HG02870 (cell line): ENCODE data around the gene ASB10.

Source experiments
- ATAC-seq: cut with Tn5 transposase; IDR thresholded peaks from one replicate; pipeline ENCODE4 v1.9.1; 2021; ENCODE audit warnings: mild to moderate bottlenecking, moderate library complexity; ENCODE audit not compliant: unreplicated experiment

Gene ASB10

DNA sequence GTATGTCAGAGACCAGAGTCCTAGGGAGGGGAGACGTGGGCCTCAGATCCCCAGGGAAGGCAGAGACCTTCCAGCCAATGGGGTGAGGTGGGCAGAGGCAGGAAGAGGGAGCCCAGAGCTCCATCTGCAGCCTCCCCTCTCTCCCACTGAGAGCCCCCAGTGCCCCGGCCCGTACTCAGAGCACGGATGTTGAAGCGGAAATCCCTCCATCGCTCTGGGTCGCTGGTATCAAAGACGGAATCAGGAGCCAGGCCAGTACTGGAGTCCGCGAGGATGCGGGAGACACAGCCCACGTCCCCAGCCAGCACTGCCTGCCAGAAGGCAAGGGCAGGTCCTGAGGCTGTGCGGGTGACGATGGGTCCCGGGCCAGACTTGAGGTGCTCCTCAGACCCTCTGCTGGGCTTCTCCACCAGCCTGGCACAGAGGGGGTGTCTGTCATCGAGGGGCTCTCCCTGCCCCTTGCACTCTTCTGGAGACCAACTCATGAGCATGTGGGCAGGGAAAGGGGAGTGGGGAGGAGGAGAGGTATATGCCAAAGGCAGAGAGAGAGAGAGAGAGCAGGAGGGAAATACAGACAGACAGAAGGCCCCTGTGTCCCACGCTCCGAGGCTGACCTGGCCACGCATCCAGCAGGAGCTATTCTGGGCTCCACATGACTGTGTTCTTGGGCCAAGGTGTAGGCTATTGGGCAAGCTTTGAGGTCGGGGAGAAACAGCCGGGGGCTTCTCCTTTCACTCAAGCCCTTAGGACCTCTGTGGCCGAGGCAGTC is at the start of gene ASB10:
Gene ASB10, minus strand, starts transcription at position 611 of the 769 bp plus-strand sequence. Its CDS starts 120 bp downstream, at position 491.
- no peak for ATAC-seq

GRCh38 chr7:151236406-151236805 is 49.4 kb upstream of the ASB10 start:
- ATAC-seq: no peak

- no peak for ATAC-seq
These were observed 48.2 kb upstream of the ASB10 start for GRCh38 chr7:151235091-151235787.

DNA sequence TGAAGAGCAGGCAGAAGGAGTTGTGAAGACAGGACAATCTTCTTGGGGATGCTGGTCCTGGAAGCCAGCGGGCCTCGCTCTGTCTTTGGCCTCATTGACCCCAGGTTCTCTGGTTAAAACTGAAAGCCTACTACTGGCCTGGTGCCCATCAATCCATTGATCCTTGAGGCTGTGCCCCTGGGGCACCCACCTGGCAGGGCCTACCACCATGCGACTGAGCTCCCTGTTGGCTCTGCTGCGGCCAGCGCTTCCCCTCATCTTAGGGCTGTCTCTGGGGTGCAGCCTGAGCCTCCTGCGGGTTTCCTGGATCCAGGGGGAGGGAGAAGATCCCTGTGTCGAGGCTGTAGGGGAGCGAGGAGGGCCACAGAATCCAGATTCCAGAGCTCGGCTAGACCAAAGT is 46.8 kb upstream of the ASB10 start:
- no peak for ATAC-seq

- no peak for ATAC-seq
These were observed 46.1 kb upstream of the ASB10 start for GRCh38 chr7:151232917-151233701.

DNA sequence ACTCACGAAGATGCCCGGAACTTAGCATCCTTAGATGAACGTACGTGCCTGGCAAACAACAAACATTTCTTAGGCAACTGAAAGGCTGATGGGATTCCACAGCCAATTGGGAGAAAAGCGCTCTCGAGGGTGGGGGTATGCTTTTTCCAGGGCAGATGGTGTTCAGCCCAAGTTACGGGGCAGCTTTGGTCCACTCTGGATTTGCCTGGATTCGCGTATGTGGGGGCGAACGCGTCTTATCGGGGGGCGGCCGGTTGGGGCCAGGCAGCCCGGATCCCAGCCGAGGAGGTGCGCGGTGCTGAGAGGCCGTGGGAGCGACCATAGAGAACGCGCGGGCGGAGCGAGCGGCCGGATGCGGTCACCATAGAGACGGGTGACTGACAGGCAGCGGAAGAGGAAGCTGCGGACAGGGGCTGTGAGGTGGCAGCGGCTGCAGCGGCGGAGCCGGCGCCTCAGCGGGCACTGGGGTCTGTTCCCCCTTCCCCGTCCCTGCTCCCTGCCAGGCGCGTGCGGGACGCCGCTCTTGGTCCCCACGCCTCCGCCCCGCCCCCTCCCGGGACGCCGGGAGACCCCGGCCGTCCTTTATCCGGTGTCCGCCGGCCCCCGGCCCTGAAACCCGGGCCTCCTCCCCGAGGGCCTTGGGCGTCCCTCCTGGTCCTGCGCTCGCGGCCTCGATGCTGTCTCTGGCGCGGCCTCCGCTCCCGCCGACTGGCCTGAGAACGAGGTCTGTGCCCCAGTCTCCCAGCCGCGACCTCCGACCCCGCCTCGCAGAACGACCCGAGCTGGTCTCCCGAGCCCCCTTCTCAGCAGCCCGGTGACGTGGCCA is 45.3 kb upstream of the ASB10 start, which contains the start of gene CHPF2:
Gene CHPF2, plus strand, starts transcription at position 393 of the 826 bp plus-strand sequence. CDS start 1,529 bp downstream, outside the sequence.
- ATAC-seq: peak; percentile 96

DNA sequence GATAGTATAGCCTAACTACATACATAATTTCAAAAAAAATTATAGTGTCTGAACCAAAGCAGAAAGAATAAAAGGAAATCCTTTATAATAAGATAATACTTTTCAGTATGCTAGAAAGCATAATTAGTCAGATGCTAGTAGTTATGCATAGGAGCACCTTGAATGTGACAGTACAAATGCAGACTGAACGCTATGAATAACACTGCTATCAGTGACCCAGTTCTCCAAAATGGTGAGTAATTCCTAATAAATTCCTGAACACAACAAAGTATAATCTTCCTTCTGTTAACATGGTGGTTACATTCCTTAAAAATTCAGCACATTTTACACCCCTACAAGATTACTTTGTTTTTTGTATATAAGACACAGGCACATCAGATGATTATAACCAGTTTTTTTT is 44.0 kb upstream of the ASB10 start:
- ATAC-seq: no peak

DNA sequence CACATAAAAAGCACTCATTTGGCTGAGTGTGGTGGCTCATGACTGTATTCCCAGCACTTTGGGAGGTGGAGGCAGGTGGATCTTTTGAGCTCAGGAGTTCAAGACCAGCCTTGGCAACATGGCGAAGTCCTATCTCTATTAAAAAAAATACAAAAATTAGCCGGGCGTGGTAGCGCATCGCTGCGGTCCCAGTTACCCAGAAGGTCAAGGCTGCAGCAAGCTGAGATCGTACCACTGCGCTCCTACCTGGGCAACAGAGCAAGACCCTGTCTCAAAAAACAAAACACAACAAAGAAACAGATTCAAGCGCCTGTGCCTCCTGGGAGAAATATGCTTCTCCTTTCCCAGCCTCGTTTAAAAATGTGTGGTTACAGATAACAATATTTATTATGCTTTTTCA is 42.2 kb upstream of the ASB10 start:
- ATAC-seq: no peak

DNA sequence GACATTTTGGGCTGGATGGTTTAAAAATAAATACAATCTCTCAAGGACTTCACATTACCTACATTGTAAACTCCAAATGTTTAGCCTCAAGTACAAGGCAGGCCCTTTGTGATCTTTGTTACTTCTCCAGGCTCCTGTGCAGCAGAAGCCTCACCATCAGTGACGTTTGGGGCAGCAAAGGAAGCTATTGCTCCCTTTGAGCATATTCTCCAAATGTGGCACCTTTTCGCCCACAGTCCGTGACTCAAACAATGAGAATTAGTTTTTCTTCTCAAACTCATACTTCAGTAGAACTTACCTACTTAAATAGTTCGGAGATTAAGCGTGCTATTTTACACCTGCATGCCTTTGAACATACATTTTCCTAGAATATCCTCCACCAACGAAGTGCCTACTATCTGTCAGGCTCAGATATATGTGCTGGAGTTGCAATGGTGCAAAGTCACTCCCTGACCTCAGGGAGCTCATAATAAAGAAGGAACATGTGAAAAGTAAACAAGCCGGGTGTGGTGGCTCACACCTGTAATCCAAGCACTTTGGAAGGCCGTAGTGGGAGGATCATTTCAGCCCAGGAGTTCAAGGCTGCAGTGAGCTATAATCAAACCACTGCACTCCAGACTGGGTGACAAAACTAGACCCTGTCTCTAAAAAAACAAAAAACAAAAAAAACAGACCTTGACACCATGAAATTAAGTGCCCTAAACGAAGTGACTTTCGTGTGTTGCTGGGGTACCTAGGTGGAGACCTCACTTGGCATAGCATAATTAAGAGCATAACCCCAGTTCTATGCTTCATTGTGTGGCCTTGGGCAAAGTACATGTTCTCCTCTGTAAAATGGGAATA is 41.2 kb upstream of the ASB10 start:
- no peak for ATAC-seq

GRCh38 chr7:151226875-151227782 is 40.1 kb upstream of the ASB10 start, which contains the start of gene ABCF2:
TSS of gene ABCF2 (minus strand) at chr7:151227205. CDS start at chr7:151226458, 747 bp downstream.
- peak; percentile 99 for ATAC-seq

GRCh38 chr7:151226560-151226874 is 39.5 kb upstream of the ASB10 start:
- ATAC-seq: peak; percentile 12

- no peak for ATAC-seq
These were observed 39.0 kb upstream of the ASB10 start for GRCh38 chr7:151225948-151226510.

DNA sequence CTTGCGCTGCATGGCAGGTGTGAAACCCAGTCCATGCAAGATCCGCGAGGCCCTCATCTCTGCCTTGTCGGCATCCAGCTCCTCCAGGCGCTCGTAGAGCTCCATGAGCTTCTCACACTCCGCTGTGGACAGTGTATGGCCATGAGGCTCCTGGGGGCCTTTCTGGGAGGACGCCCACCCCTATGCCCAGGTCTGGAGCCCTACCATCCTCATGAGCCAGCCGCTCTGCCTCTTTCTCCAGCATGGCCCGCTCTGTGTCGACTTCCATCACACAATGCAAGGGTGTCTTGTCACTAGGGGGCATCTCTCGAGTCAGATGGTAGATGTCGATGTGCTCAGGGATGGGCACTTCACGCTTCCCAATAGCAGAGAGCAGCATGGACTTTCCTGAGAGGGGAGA is 36.7 kb upstream of the ASB10 start:
- ATAC-seq: no peak

GRCh38 chr7:151218170-151218569 is 31.1 kb upstream of the ASB10 start:
- no peak for ATAC-seq

DNA sequence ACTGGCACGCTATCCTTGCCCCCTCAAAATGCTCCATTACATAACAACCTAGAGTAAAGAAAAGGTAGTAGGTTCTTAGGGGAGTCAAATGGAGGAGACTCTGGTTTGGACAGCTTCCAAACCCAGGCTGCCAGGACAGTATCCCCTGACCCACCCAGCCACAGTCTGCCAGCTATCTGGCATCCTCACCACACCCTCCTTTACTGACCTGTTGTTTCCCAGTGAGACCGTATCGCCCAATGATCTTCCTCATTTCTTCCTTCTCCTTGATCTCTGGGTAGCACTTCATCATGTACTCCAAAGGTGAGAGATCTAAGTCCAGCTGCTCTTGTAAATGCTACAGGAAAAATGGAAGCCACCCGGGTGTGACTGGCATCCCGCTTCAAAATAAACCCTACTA is 28.3 kb upstream of the ASB10 start:
- ATAC-seq: no peak

GRCh38 chr7:151213826-151214225 is 26.8 kb upstream of the ASB10 start:
- no peak for ATAC-seq

- no peak for ATAC-seq
These were observed 25.6 kb upstream of the ASB10 start for GRCh38 chr7:151212626-151213025.

DNA sequence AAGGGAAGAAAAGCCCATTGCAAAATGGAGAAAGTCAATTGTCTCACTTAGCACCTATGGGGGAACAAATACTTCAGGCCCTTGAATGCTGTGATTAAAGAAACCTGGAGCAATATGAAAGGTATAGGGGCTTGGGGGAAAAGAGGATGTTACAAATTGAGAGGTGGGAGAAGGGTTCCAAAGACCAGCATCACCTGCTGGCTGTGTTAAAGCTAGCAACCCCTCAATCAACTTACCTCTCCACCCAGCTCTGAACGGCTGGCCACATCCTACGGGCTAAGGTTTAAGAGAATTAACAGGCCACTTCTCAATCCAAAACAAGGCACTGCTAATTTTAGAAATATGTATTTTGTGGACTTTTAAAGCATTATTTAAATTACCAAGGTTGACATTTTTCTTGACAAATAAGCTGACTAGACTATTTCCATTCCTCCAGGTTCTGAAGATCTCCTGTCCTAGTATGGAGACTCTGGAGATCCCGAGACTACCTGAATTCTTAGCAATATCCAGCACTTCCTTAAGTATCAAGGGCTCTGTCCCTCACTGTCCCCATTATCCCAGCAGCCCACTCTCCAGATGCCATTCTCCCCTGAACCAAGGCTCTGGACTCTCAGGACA is 24.2 kb upstream of the ASB10 start:
- ATAC-seq: no peak
